GM21786 (cell line): Measurements from ENCODE around the gene ERO1A.

Experiments
- ATAC-seq: cut with Tn5 transposase; IDR thresholded peaks from one replicate; pipeline ENCODE4 v1.9.1; 2021; ENCODE audit not compliant: unreplicated experiment

ERO1A gene

DNA sequence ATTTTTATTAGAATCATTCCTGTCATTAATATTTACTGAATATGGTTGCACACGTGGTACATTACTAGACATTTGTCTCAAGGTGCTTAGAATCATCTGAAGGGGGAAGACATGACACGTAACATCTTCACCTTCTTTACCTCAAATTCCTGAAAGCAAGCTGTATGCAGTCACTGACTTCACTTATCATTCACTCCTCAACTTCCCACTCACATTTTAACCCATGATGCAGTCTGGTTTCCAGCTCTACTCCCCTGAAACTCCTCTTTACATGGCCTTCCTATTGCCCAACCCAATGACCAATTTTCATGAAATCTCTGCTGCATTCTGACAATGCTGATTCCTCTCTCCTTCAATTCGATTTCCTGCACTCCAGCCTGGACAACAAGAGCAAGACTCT lies 5.9 kb upstream of the ERO1A start:
- ATAC-seq = no peak

DNA sequence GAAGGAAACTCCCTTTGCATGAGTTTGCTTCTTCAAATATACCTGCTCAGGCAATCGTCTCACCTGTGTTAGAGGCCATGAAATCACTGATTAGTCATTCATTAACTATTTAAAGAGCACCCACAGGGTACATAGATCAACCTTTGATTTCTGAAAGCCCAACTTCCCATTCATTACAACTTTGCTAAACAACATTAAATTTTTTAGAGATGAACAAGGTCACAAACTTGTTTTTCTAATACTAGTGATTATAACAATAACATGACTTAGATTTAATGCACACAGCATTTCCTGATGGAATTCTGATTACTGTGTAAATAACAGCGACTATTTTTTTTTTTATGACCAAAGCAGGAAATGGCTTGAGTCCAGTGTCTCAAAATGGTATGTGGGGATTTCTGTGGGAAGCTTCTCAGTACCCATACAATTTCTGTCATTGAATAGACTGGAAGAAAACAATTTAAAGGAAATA lies 5.4 kb upstream of the ERO1A start:
- ATAC-seq = no peak

DNA sequence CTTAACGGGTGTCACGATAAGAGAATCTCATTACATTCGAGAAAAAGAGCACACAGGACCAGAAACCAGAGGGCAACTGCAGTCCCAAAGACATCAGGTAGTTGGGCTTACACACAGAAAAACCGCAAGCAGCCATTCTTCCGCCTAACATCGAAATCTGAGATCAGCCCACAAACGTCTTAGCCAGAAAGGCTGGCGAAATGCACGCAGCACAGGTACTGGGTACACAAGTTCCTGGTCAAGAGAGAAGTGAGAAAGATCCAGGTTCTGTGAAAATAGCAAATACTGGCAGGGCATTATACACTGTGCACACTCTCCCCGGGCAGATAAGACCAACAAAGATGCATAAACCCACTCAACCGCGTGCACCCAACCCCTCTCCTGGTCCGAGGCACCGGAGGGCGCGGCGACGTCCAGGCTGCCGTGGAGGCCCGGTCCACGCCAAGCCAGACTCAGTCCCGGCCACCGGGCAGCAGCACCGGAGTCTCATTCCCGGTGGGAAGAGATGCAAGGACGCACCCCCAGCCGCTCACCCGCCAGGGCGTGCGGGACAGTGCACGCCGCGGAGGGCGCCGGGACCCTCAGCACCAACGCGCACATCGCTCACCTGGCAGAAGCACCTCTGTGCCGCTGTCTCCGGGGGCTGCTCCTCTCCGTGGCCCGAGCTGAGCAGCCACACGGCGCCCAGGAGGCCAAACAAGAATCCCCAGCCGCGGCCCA lies 437 bp downstream of the ERO1A start:
- peak; percentile 53 for ATAC-seq

DNA sequence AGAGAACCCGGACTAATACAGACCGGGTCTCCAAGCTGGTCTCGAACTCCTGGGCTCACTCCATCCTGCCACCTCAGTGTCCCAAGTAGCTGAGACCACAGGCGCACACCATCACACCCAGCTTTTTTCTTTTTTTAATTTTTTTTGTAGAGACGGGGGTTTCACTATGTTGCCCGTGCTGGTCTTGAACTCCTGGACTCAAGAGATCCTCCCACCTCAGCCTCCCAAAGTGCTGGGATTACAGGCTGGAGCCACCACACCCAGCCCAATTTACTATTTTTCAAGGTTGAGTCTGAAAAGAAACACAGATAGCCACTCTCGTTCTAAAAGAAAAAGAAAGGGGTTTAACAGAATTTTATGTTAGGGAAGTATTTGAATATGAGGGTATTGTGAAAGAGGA lies 1.8 kb downstream of the ERO1A start:
- ATAC-seq = no peak

DNA sequence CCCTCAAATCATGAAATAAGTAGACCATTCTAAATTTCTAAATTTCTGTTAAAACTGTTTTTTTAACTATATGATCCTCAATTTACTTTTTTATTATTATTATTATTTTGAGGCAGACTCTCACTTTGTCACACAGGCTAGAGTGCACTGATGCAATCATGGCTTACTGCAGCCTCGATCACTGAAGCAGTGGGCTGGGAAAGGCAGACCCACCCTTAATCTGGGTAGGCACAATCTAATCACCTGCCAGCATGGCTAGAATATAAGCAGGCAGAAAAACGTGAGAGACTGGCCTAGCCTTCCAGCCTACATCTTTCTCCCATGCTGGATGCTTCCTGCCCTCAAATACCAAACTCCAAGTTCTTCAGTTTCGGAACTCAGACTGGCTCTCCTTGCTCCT lies 2.3 kb downstream of the ERO1A start:
- ATAC-seq = no peak

DNA sequence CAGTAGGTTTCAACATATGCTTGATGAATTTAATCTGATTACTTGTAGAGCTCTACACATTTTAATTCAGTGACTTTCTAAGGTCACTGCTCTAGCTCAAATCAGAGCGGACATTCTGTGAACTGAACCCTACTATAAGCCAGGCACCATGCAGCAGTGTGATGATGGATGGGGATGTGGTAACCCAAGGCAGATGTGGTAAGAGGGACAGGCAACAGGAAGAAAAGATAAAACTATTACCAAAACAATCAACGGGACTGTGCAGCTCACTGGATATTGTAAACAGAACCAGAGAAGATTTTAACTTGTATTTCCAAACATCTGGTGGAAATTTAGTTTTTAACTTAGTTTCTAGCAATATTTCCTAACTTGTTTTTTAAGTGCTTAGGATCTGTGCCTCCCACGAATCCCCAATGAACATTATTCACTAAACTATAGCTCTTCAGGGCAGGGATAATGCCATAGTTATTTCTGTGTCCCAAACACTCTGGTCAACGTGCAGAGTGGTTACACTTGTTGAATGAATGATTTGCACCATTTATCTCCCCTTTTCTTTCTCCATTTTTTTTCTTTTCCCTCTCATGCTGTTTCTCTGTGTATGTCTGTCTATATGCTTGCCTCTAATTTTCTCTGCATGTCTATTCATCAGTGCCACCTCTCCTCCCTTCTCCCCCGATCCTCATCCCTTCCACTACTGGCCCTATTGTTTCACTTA lies 3.0 kb downstream of the ERO1A start:
- ATAC-seq = no peak

DNA sequence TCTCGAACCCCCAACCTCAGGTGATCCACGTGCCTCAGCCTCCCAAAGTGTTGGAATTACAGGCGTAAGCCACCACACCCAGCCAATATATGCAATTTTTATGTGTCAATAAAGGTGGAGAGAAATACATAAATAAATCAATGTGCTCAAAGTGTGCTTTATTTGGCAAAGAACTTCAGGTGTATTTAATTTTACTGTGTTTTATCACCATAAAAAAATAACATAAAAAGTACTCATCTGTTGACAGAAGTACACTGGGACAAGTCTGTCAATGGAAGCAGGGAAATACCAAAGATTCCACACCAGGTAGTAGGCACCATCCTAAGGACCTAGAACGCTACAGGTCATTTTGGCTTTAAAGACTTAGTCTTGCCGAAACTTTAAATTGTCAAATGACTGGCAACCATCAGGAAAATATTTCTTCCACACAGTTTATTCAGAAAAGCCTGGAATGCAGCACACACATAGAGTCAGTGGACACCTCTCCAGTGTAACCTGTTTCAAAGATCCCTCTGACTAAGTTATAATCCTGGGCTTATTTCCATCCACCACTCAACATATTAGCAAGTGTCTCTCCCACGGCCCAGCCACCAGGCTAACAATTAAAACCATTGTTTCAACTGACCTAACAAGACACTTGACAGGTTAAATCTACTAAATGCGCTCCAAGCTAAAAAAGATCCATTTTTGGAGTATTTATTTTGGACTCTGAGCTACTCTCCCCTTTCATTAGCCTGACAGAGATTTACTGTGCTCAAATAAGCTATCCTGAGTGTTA lies 4.2 kb downstream of the ERO1A start:
- no peak for ATAC-seq

DNA sequence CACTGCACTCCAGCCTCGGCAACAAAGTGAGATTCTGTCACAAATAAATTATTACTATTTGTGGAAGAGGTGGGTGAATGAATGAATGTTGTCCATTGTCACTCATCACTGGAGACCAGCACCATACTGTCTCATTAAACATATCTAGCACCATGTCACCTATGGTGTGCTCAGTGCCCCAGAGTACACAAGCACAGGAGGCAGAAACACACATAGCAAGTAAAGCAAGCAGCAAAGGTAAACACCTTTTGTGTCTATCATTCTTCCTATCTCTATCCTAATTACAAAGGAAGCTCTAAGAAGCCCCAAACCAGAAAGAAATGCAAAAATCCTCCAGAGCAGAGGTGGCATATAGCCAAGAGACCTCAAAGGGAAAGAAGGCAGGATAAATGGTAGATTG lies 9.2 kb downstream of the ERO1A start:
- ATAC-seq = no peak

DNA sequence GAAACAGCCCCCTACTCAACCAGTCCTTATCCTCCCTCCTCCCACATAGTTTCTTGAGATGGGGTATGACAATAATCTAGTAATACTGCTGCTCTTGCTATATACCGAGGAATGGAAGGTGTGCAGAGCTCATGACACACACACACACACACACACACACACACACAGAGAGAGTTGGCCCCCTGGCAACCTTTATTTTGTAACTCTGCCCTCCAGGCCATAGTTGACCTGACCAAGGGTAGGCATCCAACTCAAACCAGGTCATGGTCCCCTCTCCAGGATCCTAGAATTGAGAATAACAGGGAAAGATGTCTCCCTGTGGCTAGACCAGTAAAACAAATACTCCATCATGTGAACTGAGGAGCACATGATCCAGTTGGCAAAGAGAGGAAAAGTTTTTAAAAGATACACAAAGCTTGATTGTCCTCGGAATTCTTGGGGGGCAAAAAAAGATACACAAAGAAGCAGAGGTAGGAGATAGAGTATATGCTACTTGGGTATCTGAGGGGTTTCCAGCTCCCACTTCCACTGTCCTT lies 11.3 kb downstream of the ERO1A start:
- ATAC-seq = no peak

DNA sequence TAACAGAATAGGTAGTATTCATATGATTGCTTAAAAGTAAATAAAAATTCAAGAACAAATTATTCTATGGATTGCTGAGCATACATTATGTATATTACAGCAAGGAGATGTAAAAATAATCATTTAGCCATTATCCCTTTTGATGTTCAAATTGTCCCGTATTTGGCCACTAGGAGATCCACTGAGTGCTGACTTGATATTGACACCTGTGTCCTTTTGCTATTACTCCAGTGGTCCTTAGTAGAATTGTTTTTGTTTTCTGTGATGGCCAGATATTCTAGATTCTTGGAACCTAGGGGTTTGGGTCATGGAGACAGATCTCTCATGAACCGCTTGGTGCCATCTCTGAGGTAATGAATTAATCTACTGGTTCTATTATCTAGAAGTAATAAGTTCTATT lies 16.8 kb downstream of the ERO1A start:
- ATAC-seq = no peak

DNA sequence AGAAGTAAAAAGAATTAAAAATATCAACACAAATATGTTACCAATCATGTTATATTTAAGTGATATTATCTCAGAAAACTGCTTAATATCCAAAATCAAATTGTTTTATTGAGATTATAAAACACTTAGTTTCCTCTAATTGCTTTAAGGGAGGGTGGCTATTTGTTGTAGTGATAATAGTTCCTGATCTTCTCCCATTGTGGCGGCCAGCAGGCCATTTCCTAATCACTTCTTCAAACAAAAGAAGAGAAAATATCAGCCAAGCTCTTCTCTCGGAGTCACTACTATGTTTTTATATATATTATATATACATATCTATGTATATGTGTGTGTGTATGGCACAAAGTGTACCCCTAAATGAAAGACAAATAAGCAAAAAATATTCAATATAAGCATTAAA lies 31.5 kb downstream of the ERO1A start:
- ATAC-seq = no peak

DNA sequence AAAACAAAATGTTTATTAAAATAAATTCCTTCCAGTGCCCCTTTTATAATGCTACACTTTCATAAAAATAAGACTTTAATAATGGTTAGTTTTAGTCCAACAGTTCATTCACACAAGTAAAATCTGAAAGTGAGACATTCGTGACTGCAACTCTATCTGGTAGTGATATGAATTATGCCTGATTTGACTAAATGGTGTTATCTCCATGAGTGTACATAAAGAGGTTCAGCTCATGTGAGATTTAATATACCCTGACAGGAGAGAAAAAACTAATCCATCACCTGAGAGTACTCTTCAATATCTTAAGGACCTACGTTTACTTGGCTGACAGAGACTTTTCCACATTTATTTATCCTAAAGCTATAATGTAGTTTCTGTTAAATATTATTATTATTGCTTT lies 34.0 kb downstream of the ERO1A start:
- no peak for ATAC-seq

DNA sequence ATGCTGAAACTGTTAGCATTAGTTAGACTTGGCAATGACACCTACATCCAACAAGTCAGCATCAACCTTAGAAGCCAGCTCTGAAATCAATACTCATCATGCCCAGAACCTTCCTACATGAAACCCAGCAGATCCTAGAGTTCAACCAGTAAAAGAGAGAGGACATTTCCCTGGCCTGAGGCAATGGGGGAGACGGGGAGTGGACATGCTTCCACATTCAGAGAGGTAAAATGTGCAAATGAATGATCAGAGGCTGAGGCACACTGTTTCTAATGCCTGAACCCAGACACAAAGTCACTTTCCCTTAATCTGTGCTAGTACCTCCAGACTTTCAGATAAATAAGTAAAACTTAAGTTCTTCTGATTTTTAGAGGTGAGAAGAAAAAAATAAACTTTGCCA lies 34.5 kb downstream of the ERO1A start:
- no peak for ATAC-seq

DNA sequence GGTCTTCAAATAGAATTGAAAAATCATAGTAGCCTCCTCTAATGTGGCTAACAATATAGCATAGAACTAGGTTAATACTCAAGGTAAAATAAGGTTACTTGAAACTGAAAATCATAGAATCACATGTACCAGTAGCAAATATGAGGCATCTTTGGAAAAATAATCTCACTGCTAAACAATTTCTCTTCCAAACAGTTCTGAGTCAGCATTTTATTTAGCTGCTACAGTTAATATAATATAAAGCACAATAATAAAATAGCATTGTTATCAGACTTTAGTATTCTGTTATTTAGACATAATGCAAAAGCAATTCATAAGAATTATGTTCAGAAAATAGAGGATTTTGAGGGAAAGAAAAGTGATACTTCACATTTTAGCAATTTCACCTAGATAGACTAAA lies 35.0 kb downstream of the ERO1A start:
- ATAC-seq = no peak

DNA sequence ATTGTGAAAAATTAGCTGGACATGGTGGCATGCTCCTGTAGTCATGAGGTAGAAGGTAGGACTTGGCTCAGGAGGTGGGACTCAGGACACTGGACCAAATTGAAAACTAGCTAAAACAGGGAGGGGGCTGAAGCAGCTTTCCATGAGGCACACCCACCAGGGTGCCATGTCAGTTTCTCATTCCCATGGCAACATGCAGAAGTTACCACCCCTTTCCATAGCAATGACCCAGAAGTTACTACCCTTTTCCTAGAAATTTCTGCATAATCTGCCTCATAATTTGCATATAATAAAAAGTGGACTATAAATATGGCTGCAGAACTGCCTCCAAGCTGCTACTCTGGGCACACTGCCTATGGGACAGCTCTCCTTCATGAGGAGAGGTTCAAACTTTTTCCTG lies 38.5 kb downstream of the ERO1A start:
- ATAC-seq = no peak

DNA sequence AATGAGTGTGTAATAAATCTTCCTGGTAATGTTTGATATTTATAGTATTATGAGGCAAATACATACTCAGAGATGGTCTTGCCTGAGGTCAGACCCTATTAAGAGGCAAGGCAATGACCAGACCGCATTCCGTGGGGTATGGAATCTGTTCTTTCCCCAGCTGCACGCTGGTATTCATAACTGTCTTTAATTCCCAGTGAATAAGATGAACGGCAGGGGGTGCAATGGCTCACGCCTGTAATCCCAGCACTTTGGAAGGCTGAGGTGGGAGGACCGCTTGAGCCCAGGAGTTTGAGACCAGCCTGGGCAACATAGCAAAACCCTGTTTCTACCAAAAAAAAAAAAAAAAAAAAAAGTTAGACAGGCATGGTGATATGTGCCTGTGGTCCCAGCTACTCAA lies 44.6 kb downstream of the ERO1A start:
- no peak for ATAC-seq

DNA sequence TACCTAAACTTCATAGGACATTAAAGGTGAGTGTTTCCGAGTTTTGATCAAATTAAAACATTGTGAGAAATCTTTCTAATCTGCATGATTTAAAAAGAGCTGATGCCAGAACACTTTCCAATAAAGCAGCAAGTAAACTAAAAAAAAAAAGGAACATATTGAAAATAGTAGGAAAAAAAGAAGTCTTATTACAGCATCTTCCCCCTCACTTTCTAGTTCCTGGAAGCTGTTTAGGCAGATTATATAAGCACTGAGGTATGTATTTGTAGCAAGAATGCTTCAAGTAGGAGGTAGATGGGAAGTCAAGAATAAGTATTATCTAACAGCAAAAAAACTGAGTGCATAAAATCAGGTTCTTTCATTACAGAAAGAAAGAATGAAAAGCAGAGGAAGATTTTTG lies 45.8 kb downstream of the ERO1A start:
- no peak for ATAC-seq

DNA sequence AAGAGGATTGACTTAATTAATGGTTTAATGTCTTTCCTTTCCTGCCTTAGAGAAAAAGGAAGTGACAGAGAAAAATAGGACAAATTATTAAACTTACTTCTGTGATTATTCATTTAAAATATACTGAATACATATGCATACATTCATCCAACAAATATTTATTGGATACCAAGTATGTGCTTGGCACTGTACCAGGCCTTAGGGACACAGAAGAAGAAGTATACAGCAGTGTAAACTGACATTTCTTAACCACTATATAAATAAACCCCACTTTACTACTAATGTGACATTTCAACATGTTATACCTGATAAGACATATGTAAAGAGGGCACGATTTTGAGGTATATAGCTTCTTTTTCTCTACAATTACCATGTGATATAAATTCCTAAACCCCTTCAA lies 53.6 kb downstream of the ERO1A start:
- ATAC-seq = no peak

DNA sequence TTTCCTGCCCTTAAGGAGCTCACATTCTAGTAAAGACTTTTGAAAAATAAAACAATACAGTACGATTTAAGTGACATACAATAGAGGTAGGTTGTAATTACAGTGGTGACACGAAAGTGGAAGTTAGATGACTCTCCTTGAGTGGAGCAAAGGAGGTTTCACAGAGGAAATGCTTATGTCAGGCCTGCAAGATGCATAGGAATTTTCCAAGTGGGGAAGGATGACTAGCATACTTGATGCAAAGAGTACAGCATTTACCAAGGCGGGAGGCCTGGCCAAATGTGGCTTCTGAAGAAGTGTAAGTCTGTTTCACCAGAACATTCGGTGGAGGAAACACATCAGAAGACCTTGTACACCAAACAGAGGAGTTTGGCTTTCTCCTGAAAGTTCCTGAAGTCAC lies 55.2 kb downstream of the ERO1A start:
- no peak for ATAC-seq

DNA sequence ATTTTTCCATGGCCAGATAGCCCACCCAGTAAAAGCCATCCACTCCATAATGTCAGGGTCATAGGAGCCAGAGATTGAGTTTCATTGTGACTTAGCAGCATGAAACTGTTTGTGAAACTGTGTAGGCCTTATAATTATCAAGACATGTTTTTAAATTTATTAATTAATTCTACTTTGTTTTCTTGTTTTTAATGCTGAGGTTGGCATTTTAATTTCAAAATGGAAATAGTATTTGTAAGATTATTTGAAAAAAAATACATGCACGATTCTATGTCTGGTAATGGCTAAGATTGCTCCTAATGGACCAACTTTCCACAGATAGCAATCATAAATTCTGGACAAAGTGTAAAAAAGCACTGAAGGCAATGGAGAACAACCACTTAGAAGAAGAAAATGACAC lies 75.7 kb downstream of the ERO1A start:
- ATAC-seq = no peak

DNA sequence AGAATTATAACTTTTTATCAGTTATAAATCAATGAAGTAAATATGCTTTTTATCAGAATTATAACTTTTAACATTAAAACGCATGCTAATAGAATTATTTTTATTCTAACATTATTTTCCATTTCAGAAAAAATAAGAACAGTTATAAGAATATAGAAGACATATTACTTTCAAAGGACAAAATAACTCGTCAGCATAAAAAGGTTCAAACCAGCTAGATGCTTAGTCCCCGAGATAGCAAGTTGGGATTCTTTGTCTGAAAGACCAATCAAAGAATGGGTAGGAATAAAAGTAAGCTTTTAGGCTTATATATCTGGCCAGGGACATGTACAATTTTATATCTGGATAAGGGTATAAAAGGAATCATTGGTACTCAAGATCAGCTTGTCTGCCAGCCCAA lies 76.8 kb downstream of the ERO1A start:
- ATAC-seq = no peak

DNA sequence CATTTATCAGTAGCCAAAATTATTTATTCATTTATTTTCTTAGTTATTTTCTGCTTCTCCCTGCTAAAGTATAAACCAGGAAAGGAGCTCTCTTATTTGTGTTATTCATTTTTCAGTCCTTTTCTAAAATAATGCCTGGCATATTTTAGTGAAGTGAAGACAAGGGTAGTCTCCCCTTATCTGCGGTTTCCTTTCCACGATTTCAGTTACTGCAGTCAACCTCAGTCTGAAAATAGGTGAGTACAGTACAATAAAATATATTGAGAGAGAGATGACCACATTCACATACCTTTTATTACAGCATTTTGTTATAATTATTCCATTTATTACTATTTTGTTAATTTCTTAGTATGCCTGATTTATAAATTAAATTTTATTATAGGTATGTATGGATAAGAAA lies 85.2 kb downstream of the ERO1A start:
- ATAC-seq = no peak
